CD14-positive monocyte (primary cell): ENCODE measurements around the gene C10orf95. TPM values are rescaled to one million over a fixed set of nuclear protein-coding genes. Genes with fewer than 3 reads are reported as not detected.
A peak's percentile ranks its signal among the peaks of the same experiment; 100 is the strongest.

ENCODE experiments used
- DNase-seq, 3 donors: peaks; one replicate each; pipeline ENCODE4 v3.0.0-alpha.2; 2011 to 2022
- H2AFZ ChIP-seq: 2 replicates; pipeline ENCODE4 v1.6.0; 2012; ENCODE audit warnings: mild to moderate bottlenecking, low read depth, low read length, inconsistent platforms; ENCODE audit not compliant: insufficient read depth, poor library complexity, severe bottlenecking
- H3K27ac ChIP-seq, 2 donors: 1 replicate in 1 of 2; 2 replicates in 1 of 2; pipeline ENCODE4 v1.5.1; 2012 to 2013; ENCODE audit warnings: low read length in 2 of 2, control low read depth in 1 of 2, inconsistent platforms in 1 of 2, low read depth in 1 of 2, mild to moderate bottlenecking in 1 of 2
- H3K27me3 ChIP-seq, 2 donors: one replicate each; pipeline versions ENCODE4 v1.6.0 to v1.6.1; 2011 to 2013; ENCODE audit warnings: low read length in 2 of 2; ENCODE audit not compliant: control insufficient read depth in 2 of 2, insufficient read depth in 2 of 2
- H3K36me3 ChIP-seq, 2 donors: replicated peaks in 1 of 2; 1 replicate in 1 of 2; 2 replicates in 1 of 2; pipeline versions ENCODE4 v1.5.1 to v1.6.1; 2012 to 2013; ENCODE audit warnings: low read length in 2 of 2, control low read depth in 1 of 2, inconsistent platforms in 1 of 2, mild to moderate bottlenecking in 1 of 2; ENCODE audit not compliant: insufficient read depth in 2 of 2, control insufficient read depth in 1 of 2
- H3K4me1 ChIP-seq, 2 donors: 1 replicate in 1 of 2; 2 replicates in 1 of 2; pipeline versions ENCODE4 v1.5.1 to v1.6.1; 2012 to 2013; ENCODE audit warnings: low read length in 2 of 2, control low read depth in 1 of 2, inconsistent platforms in 1 of 2, mild to moderate bottlenecking in 1 of 2, moderate library complexity in 1 of 2; ENCODE audit not compliant: insufficient read depth in 2 of 2, control insufficient read depth in 1 of 2
- H3K4me2 ChIP-seq: replicated peaks from 2 replicates; pipeline ENCODE3; 2012; ENCODE audit warnings: low read length, moderate library complexity, mild to moderate bottlenecking; ENCODE audit not compliant: poor library complexity, severe bottlenecking; ENCODE audit errors: extremely low read depth
- H3K4me3 ChIP-seq, 3 experiments: fragments of 200-600 bp in 1 of 3; sonication (generic) in 1 of 3; replicated peaks in 1 of 3; 1 replicate in 2 of 3; 2 replicates in 1 of 3; pipeline ENCODE4 v1.5.1; 2011 to 2013; ENCODE audit warnings: low read length in 3 of 3, mild to moderate bottlenecking in 3 of 3, control low read depth in 2 of 3, low read depth in 2 of 3, inconsistent platforms in 1 of 3, moderate library complexity in 1 of 3
- H3K79me2 ChIP-seq: 2 replicates; pipeline ENCODE4 v1.6.0; 2012; ENCODE audit warnings: mild to moderate bottlenecking, control low read depth, inconsistent platforms, low read length, moderate library complexity; ENCODE audit not compliant: insufficient read depth
- H3K9ac ChIP-seq: 2 replicates; pipeline ENCODE4 v1.6.0; 2017; ENCODE audit warnings: low read length, mild to moderate bottlenecking; ENCODE audit not compliant: insufficient read depth, poor library complexity, severe bottlenecking
- H3K9me3 ChIP-seq, 2 donors: replicated peaks in 1 of 2; 1 replicate in 1 of 2; 2 replicates in 1 of 2; pipeline versions ENCODE4 v1.5.1 to v1.6.1; 2012 to 2013; ENCODE audit warnings: low read length in 2 of 2, control low read depth in 1 of 2; ENCODE audit not compliant: control insufficient read depth in 1 of 2, insufficient read depth in 1 of 2
- H4K20me1 ChIP-seq: 2 replicates; pipeline ENCODE4 v1.6.0; 2012; ENCODE audit warnings: mild to moderate bottlenecking, low read length, control low read depth, moderate library complexity; ENCODE audit not compliant: insufficient read depth
- H3K27ac Mint-ChIP-seq, 7 donors: one replicate each; pipeline ENCODE4 v1.8.0; 2020; ENCODE audit warnings: mild to moderate bottlenecking in 7 of 7, mixed read lengths in 7 of 7, moderate library complexity in 6 of 7, inconsistent platforms in 2 of 7
- H3K27me3 Mint-ChIP-seq, 3 donors: one replicate each; pipeline ENCODE4 v1.8.0; 2021 to 2022; ENCODE audit warnings: low read depth in 3 of 3, mild to moderate bottlenecking in 3 of 3, mixed read lengths in 3 of 3, moderate library complexity in 3 of 3, inconsistent platforms in 1 of 3
- H3K36me3 Mint-ChIP-seq, 2 donors: one replicate each; pipeline ENCODE4 v1.8.0; 2020; ENCODE audit warnings: mixed read lengths in 2 of 2, inconsistent platforms in 1 of 2, mild to moderate bottlenecking in 1 of 2
- H3K4me1 Mint-ChIP-seq: one replicate; pipeline ENCODE4 v1.8.0; 2020; ENCODE audit warnings: mild to moderate bottlenecking, mixed read lengths
- H3K4me3 Mint-ChIP-seq, 2 donors: one replicate each; pipeline ENCODE4 v1.8.0; 2020; ENCODE audit warnings: mild to moderate bottlenecking in 2 of 2, mixed read lengths in 2 of 2, moderate library complexity in 1 of 2
- H3K9me3 Mint-ChIP-seq, 7 donors: one replicate each; pipeline ENCODE4 v1.8.0; 2020 to 2022; ENCODE audit warnings: mixed read lengths in 7 of 7, mild to moderate bottlenecking in 6 of 7, moderate library complexity in 6 of 7, inconsistent platforms in 2 of 7
- CTCF ChIP-seq: fragments of 200-600 bp; IDR thresholded peaks from one replicate; pipeline ENCODE4 v1.8.0; 2022; ENCODE audit warnings: antibody characterized with exemption, mild to moderate bottlenecking
- WGBS: methylation state at CpG from one replicate; pipeline ENCODE4 v1.1.5; 2013; ENCODE audit warnings: missing lambda C conversion rate; ENCODE audit not compliant: insufficient coverage; 5-methylcytosine and 5-hydroxymethylcytosine counted together
- intact Hi-C, 2 donors: fragments of 100-400 bp; cut with micrococcal nuclease; formaldehyde crosslinking; loops; one replicate each; pipeline versions ENCODE4 v1.15.0 to v1.15.1; 2023
- polyA plus RNA-seq, 3 donors: library from polyadenylated mRNA; depleted of rRNA in 1 of 3; unstranded in 2 of 3; stranded (reverse) in 1 of 3; fragments of 300-500 nt in 2 of 3; fragments of >200 nt in 1 of 3; fragmentation: Illumina TruSeq in 2 of 3; gene quantifications; 1 replicate in 2 of 3; 2 replicates in 1 of 3; pipeline ENCODE4 v1.2.3, GENCODE V29; 2012 to 2021

Gene C10orf95
- polyA plus RNA-seq, 3 donors, result 0.27 TPM; not detected in 2

- no peaks in the 10 kb centered on the region for H3K27me3 Mint-ChIP-seq
- H3K36me3 Mint-ChIP-seq, result peaks cover 5 to 28% of the 10 kb centered on the region in 2 donors
- H3K4me2 ChIP-seq, result no peak overlapping the region
- H3K27ac ChIP-seq, result peak overlapping the region in 1 of 2 donors; percentile 40
- no peak overlapping the region for H3K9ac ChIP-seq
- peaks cover 12% of the 10 kb centered on the region for H3K4me1 Mint-ChIP-seq
- H4K20me1 ChIP-seq, result peaks cover 77% of the 10 kb centered on the region
- no peaks in the 10 kb centered on the region for H3K9me3 Mint-ChIP-seq
- no CpG with 5 or more reads among the region's 3 CpGs for WGBS
- H3K27me3 ChIP-seq, result no peaks in the 10 kb centered on the region
- H3K9me3 ChIP-seq, result no peaks in the 10 kb centered on the region
- no peak for TF ChIP-seq CTCF
- H3K36me3 ChIP-seq, result peaks cover 0 to 27% of the 10 kb centered on the region in 2 donors
- H3K4me3 Mint-ChIP-seq, result no peak overlapping the region
- H2AFZ ChIP-seq, result no peak overlapping the region
- no peak for DNase-seq
- H3K4me1 ChIP-seq, result peaks cover 27 to 33% of the 10 kb centered on the region in 2 donors
- H3K27ac Mint-ChIP-seq, result peak overlapping the region in 2 of 7 donors; percentile 30 to 50
- intact Hi-C loops, result no loop called here
- no peak overlapping the region for H3K4me3 ChIP-seq
- H3K79me2 ChIP-seq, result peaks cover 85% of the 10 kb centered on the region
Measured at GRCh38 chr10:102499356-102499755, 48.0 kb upstream of the C10orf95 start.

- no peak overlapping the region for H3K4me3 ChIP-seq
Measured at GRCh38 chr10:102497545-102497944, 46.2 kb upstream of the C10orf95 start.

More at GRCh38 chr10:102497545-102497944, 46.2 kb upstream of the C10orf95 start:
- Mint-ChIP-seq H3K27ac (peak overlapping the region in 2 of 7 donors; percentile 25 to 28), H3K36me3 (peaks cover 14 to 44% of the 10 kb centered on the region in 2 donors), H3K9me3 (no peaks in the 10 kb centered on the region), H3K4me3 (no peak overlapping the region), H3K4me1 (peaks cover 19% of the 10 kb centered on the region), H3K27me3 (no peaks in the 10 kb centered on the region)
- intact Hi-C loops, result no loop called here
- Histone ChIP-seq H3K27me3 (no peaks in the 10 kb centered on the region), H3K36me3 (peaks cover 5 to 45% of the 10 kb centered on the region in 2 donors), H3K9me3 (no peaks in the 10 kb centered on the region), H3K79me2 (peaks cover 96% of the 10 kb centered on the region), H3K9ac (no peak overlapping the region), H4K20me1 (peaks cover 90% of the 10 kb centered on the region), H3K4me1 (peaks cover 20 to 23% of the 10 kb centered on the region in 2 donors), H3K4me2 (no peak overlapping the region), H2AFZ (no peak overlapping the region), H3K27ac (no peak overlapping the region)
- TF ChIP-seq CTCF, result no peak
- 100% methylated on average over 1 of the region's 1 CpG for WGBS
- no peak for DNase-seq
